Mesenchymal stem cell (in vitro differentiated cells and primary cell): ENCODE measurements around the gene VIPR2.

Source experiments
- DNase-seq: peaks from one replicate; pipeline ENCODE4 v3.0.0-alpha.2; 2013
- H2AFZ ChIP-seq: one replicate; pipeline ENCODE4 v1.6.1; 2013; ENCODE audit warnings: low read depth, mild to moderate bottlenecking, control low read depth, inconsistent platforms, low read length, moderate library complexity
- H2AK5ac ChIP-seq: 2 replicates; pipeline ENCODE4 v1.6.1; 2013; ENCODE audit warnings: low read length, moderate library complexity, mild to moderate bottlenecking, inconsistent platforms; ENCODE audit not compliant: severe bottlenecking
- H2BK120ac ChIP-seq: one replicate; pipeline ENCODE4 v1.6.1; 2013; ENCODE audit warnings: low read depth, mild to moderate bottlenecking, inconsistent platforms, low read length, moderate library complexity
- H2BK12ac ChIP-seq, 2 experiments: one replicate each; pipeline ENCODE4 v1.6.1; 2013; ENCODE audit warnings: inconsistent platforms in 2 of 2, low read length in 2 of 2, mild to moderate bottlenecking in 2 of 2, moderate library complexity in 2 of 2, control low read depth in 1 of 2
- H2BK15ac ChIP-seq: one replicate; pipeline ENCODE4 v1.6.1; 2013; ENCODE audit warnings: mild to moderate bottlenecking, low read depth, inconsistent platforms; ENCODE audit not compliant: poor library complexity, severe bottlenecking
- H2BK5ac ChIP-seq: 2 replicates; pipeline ENCODE4 v1.6.1; 2013; ENCODE audit warnings: low read depth, mild to moderate bottlenecking, low read length, control low read depth, inconsistent platforms; ENCODE audit not compliant: poor library complexity, severe bottlenecking
- H3K14ac ChIP-seq, 2 experiments: one replicate each; pipeline ENCODE4 v1.6.1; 2013; ENCODE audit warnings: inconsistent platforms in 2 of 2, low read length in 2 of 2, control low read depth in 1 of 2, mild to moderate bottlenecking in 1 of 2, moderate library complexity in 1 of 2
- H3K18ac ChIP-seq, 2 experiments: one replicate each; pipeline ENCODE4 v1.6.1; 2013; ENCODE audit warnings: inconsistent platforms in 2 of 2, low read length in 2 of 2, control low read depth in 1 of 2, low read depth in 1 of 2, mild to moderate bottlenecking in 1 of 2
- H3K23ac ChIP-seq, 2 experiments: one replicate each; pipeline ENCODE4 v1.6.1; 2013; ENCODE audit warnings: inconsistent platforms in 2 of 2, low read length in 2 of 2, mild to moderate bottlenecking in 2 of 2, moderate library complexity in 2 of 2, control low read depth in 1 of 2
- H3K27ac ChIP-seq: 2 replicates; pipeline ENCODE4 v1.5.1; 2013; ENCODE audit warnings: mild to moderate bottlenecking, moderate library complexity, low read length, control low read depth, inconsistent platforms; ENCODE audit not compliant: poor library complexity, severe bottlenecking
- H3K27me3 ChIP-seq, 2 experiments: 2 replicates each; pipeline versions ENCODE4 v1.6.1 to v1.7.0; 2013; ENCODE audit warnings: low read length in 2 of 2, mild to moderate bottlenecking in 2 of 2, moderate library complexity in 2 of 2, control low read depth in 1 of 2, inconsistent platforms in 1 of 2; ENCODE audit not compliant: control insufficient read depth in 1 of 2, insufficient read depth in 1 of 2
- H3K36me3 ChIP-seq, 2 experiments: 2 replicates each; pipeline versions ENCODE4 v1.6.1 to v1.7.0; 2013; ENCODE audit warnings: low read length in 2 of 2, control low read depth in 1 of 2, inconsistent platforms in 1 of 2, low read depth in 1 of 2, mild to moderate bottlenecking in 1 of 2; ENCODE audit not compliant: insufficient read depth in 2 of 2, control insufficient read depth in 1 of 2
- H3K4ac ChIP-seq, 2 experiments: one replicate each; pipeline ENCODE4 v1.6.1; 2013; ENCODE audit warnings: inconsistent platforms in 2 of 2, low read length in 2 of 2, mild to moderate bottlenecking in 2 of 2, moderate library complexity in 2 of 2, control low read depth in 1 of 2, low read depth in 1 of 2
- H3K4me1 ChIP-seq: 2 replicates; pipeline ENCODE4 v1.6.1; 2013; ENCODE audit warnings: low read depth, low read length, control low read depth; ENCODE audit not compliant: control insufficient read depth, insufficient read depth
- H3K4me2 ChIP-seq: 2 replicates; pipeline ENCODE4 v1.6.1; 2013; ENCODE audit warnings: low read length, mild to moderate bottlenecking, inconsistent platforms; ENCODE audit not compliant: poor library complexity, severe bottlenecking
- H3K4me3 ChIP-seq, 2 experiments: 2 replicates each; pipeline versions ENCODE4 v1.5.1 to v1.7.0; 2013; ENCODE audit warnings: low read length in 2 of 2, mild to moderate bottlenecking in 2 of 2, control low read depth in 1 of 2, low read depth in 1 of 2; ENCODE audit not compliant: insufficient read depth in 1 of 2
- H3K79me1 ChIP-seq: replicated peaks from 2 replicates; pipeline ENCODE4 v1.6.1; 2013; ENCODE audit warnings: mild to moderate bottlenecking, control low read depth, low read length, inconsistent platforms; ENCODE audit not compliant: poor library complexity, severe bottlenecking
- H3K9ac ChIP-seq: 2 replicates; pipeline ENCODE4 v1.7.0; 2013; ENCODE audit warnings: mild to moderate bottlenecking, low read length, moderate library complexity
- H3K9me3 ChIP-seq: 2 replicates; pipeline ENCODE4 v1.7.0; 2013; ENCODE audit warnings: mild to moderate bottlenecking, low read length; ENCODE audit not compliant: control insufficient read depth
- H4K8ac ChIP-seq: one replicate; pipeline ENCODE4 v1.6.1; 2013; ENCODE audit warnings: inconsistent platforms, mild to moderate bottlenecking, low read length, moderate library complexity
- H4K91ac ChIP-seq: one replicate; pipeline ENCODE4 v1.6.1; 2013; ENCODE audit warnings: mild to moderate bottlenecking, low read length, inconsistent platforms
- WGBS: methylation state at CpG from one replicate; pipeline ENCODE4 v1.1.7; 2013; ENCODE audit warnings: mixed read lengths; 5-methylcytosine and 5-hydroxymethylcytosine counted together

The VIPR2 gene

DNA sequence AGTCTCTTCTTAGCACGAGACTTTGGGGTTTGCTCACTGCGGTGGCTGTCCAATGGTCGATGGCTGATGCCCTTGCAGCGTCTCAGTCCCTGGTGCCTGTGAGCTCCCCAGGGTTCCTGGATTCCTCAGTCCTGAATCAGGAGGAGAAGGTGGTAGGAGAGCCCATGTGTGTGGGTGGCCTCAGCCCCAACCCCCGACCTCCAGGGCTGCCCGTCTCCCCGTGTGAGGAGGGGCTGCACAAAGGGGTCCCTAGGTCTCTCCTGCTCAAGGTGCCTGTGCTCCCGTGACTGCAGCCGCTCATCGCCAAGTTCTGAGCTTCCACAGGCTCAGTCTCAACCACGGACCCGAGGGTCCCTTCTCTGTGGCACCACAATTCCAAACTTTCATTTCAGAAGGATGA is 142.9 kb downstream of the VIPR2 start:
- H2BK5ac ChIP-seq = no peak overlapping the region
- no peak overlapping the region for H4K91ac ChIP-seq
- no peaks in the 10 kb centered on the region for H3K9me3 ChIP-seq
- H2BK12ac ChIP-seq = no peak overlapping the region
- no peaks in the 10 kb centered on the region for H3K36me3 ChIP-seq
- peaks cover 6 to 23% of the 10 kb centered on the region in 2 experiments for H3K27me3 ChIP-seq
- no peak overlapping the region for H2BK15ac ChIP-seq
- H3K79me1 ChIP-seq = no peaks in the 10 kb centered on the region
- DNase-seq = no peak
- no peak overlapping the region for H3K27ac ChIP-seq
- H3K4me2 ChIP-seq = no peak overlapping the region
- H3K4me3 ChIP-seq = no peak overlapping the region
- H3K9ac ChIP-seq = no peak overlapping the region
- H3K4me1 ChIP-seq = peaks cover 4% of the 10 kb centered on the region
- H3K4ac ChIP-seq = no peak overlapping the region
- no peak overlapping the region for H3K23ac ChIP-seq
- WGBS = 84% methylated on average over 12 of the region's 12 CpGs
- no peak overlapping the region for H3K14ac ChIP-seq
- H3K18ac ChIP-seq = no peak overlapping the region
- no peak overlapping the region for H2AK5ac ChIP-seq
- H2BK120ac ChIP-seq = no peak overlapping the region
- no peak overlapping the region for H2AFZ ChIP-seq
- no peak overlapping the region for H4K8ac ChIP-seq

DNA sequence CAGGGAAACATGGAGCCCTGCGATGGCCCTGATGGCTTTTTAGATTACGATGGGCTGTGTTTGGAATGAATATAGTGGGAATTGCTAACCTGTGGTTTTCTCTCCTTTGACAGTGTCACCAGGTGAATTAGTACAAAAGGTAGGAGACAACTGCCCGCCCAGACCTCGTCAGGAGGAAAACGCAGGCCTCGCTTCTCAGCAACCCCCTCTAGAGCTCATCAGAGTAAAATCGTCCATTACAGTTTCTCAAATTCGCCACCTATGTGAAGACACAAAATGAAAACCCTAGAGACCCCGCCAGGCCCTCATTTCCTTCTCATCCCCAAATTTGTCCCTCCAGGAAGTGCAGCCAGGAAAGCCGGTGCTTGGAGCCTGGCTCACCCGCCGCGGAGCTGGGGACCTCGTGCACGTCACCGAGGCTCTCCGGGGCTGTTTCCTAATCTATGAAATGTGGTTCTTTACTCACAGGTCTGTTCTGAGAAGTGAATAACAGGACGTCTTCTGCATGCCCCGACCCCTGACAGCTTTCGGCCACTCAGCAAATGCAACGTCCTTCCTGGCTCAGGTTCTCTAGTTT is 143.7 kb downstream of the VIPR2 start:
- Histone ChIP-seq H2BK15ac (no peak overlapping the region), H2AFZ (no peak overlapping the region), H2BK12ac (no peak overlapping the region), H4K91ac (no peak overlapping the region), H2BK120ac (no peak overlapping the region), H3K4ac (no peak overlapping the region), H3K79me1 (no peaks in the 10 kb centered on the region), H3K36me3 (no peaks in the 10 kb centered on the region), H3K9me3 (no peaks in the 10 kb centered on the region), H3K14ac (no peak overlapping the region), H2BK5ac (no peak overlapping the region), H3K27me3 (peaks cover 6 to 30% of the 10 kb centered on the region in 2 experiments), H3K4me2 (no peak overlapping the region), H3K4me3 (no peak overlapping the region), H3K23ac (no peak overlapping the region), H3K9ac (no peak overlapping the region), H3K18ac (no peak overlapping the region), H3K4me1 (peaks cover 3% of the 10 kb centered on the region), H3K27ac (no peak overlapping the region), H4K8ac (no peak overlapping the region), H2AK5ac (no peak overlapping the region)
- WGBS = 71% methylated on average over 21 of the region's 21 CpGs
- no peak for DNase-seq

DNA sequence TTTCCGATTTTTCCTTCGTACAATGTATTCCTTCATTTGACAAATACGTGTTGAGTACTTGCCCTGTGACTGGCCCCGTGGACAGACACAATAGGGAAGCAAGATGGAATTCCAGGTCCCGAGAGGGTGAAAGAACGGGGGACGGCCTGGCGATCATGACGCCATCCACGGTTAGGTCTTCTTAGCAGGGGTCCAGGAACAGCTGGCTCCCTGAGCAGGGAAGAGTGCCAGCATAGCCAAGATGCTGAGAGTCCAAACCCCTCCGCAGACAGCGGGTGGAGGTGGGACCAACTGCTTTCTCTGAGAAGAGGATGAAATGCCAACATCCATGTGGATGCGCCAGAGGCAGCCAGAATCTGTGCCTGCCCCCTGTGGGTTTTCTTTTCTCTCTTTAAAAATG is 144.6 kb downstream of the VIPR2 start:
- H3K4me1 ChIP-seq = peaks cover 3% of the 10 kb centered on the region
- H3K9me3 ChIP-seq = peaks cover under 1% of the 10 kb centered on the region
- 87% methylated on average over 13 of the region's 13 CpGs for WGBS
- no peak overlapping the region for H2BK5ac ChIP-seq
- no peak overlapping the region for H2BK15ac ChIP-seq
- no peak for DNase-seq
- no peak overlapping the region for H2BK12ac ChIP-seq
- H3K18ac ChIP-seq = no peak overlapping the region
- no peak overlapping the region for H3K4ac ChIP-seq
- no peaks in the 10 kb centered on the region for H3K36me3 ChIP-seq
- no peak overlapping the region for H3K14ac ChIP-seq
- H3K4me2 ChIP-seq = no peak overlapping the region
- H2BK120ac ChIP-seq = no peak overlapping the region
- H3K4me3 ChIP-seq = no peak overlapping the region
- no peak overlapping the region for H2AK5ac ChIP-seq
- H3K27ac ChIP-seq = no peak overlapping the region
- H3K79me1 ChIP-seq = no peaks in the 10 kb centered on the region
- H3K9ac ChIP-seq = no peak overlapping the region
- no peak overlapping the region for H2AFZ ChIP-seq
- H4K8ac ChIP-seq = no peak overlapping the region
- H3K27me3 ChIP-seq = peaks cover 6 to 36% of the 10 kb centered on the region in 2 experiments
- H4K91ac ChIP-seq = no peak overlapping the region
- no peak overlapping the region for H3K23ac ChIP-seq

DNA sequence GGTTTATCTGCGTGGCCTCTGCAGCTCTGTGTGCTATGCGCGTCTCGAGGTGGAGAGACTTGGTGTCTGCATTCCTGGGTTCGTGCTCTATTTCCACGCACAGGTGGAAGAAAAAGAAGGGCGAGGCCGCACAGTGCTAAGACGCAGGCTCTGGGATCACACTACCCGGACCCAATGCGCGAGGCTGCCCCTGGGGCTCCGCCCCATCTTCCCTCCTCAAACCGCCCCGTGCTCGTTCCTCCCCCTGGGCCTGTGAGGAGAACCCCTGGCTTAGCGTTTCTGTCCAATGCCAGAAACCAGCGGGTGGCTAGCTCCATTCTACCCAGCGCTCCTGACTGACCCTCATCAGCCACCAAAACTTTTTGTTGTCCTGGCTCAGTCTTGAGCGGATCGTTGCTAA is 145.2 kb downstream of the VIPR2 start:
- no peak overlapping the region for H3K23ac ChIP-seq
- 92% methylated on average over 21 of the region's 21 CpGs for WGBS
- no peak overlapping the region for H3K14ac ChIP-seq
- no peak overlapping the region for H2BK120ac ChIP-seq
- H3K79me1 ChIP-seq = no peaks in the 10 kb centered on the region
- no peaks in the 10 kb centered on the region for H3K36me3 ChIP-seq
- H3K4me1 ChIP-seq = peaks cover 3% of the 10 kb centered on the region
- no peak overlapping the region for H4K8ac ChIP-seq
- no peak overlapping the region for H2BK15ac ChIP-seq
- H3K4me2 ChIP-seq = no peak overlapping the region
- H3K9ac ChIP-seq = no peak overlapping the region
- no peak overlapping the region for H4K91ac ChIP-seq
- DNase-seq = no peak
- H2BK12ac ChIP-seq = no peak overlapping the region
- peaks cover 6 to 42% of the 10 kb centered on the region in 2 experiments for H3K27me3 ChIP-seq
- H2BK5ac ChIP-seq = no peak overlapping the region
- no peak overlapping the region for H3K4ac ChIP-seq
- no peak overlapping the region for H3K18ac ChIP-seq
- no peak overlapping the region for H2AFZ ChIP-seq
- H3K27ac ChIP-seq = no peak overlapping the region
- H3K9me3 ChIP-seq = peaks cover 6% of the 10 kb centered on the region
- no peak overlapping the region for H3K4me3 ChIP-seq
- no peak overlapping the region for H2AK5ac ChIP-seq
